NCI-H1694 treated with DMSO at 0.1 percent for 48 hours (cell line): ENCODE data around the gene DUSP2.
"Not testable (repeated sequence)": the region's sequence is repeated elsewhere in the genome, so short reads cannot be mapped to it uniquely, and the experiment has no call there.

Experiments
- DNase-seq: peaks from one replicate; lab custom pipeline; 2025; lab: John Stamatoyannopoulos, UW

DUSP2 gene

GRCh38 chr2:96146881-96147592, 1.8 kb upstream of the DUSP2 start:
- peak; percentile 19 for DNase-seq

- no peak for DNase-seq
Observed at GRCh38 chr2:96146153-96146880, 1.1 kb upstream of the DUSP2 start.

GRCh38 chr2:96145848-96146152, 560 bp upstream of the DUSP2 start:
- no peak for DNase-seq

GRCh38 chr2:96144481-96145035, 682 bp downstream of the DUSP2 start:
- DNase-seq, result no peak

- DNase-seq, result peak; percentile 69
Observed at GRCh38 chr2:96143848-96144480, 1.3 kb downstream of the DUSP2 start.

GRCh38 chr2:96143231-96143847, 1.9 kb downstream of the DUSP2 start:
- no peak for DNase-seq

- no peak for DNase-seq
Observed at GRCh38 chr2:96142217-96143113, 2.8 kb downstream of the DUSP2 start.

- DNase-seq, result not testable (repeated sequence)
Observed at GRCh38 chr2:96141624-96141967, 3.6 kb downstream of the DUSP2 start.

- DNase-seq, result no peak
Observed at GRCh38 chr2:96140941-96141623, 4.2 kb downstream of the DUSP2 start.

GRCh38 chr2:96139181-96139758, 6.0 kb downstream of the DUSP2 start:
- no peak for DNase-seq

- peak; percentile 42 for DNase-seq
Observed at GRCh38 chr2:96138179-96139145, 6.8 kb downstream of the DUSP2 start, which contains the start of gene ASTL. Gene ASTL (minus strand): TSS chr2:96138502. CDS start chr2:96138436, 66 bp downstream.

GRCh38 chr2:96137321-96138178, 7.7 kb downstream of the DUSP2 start:
- no peak for DNase-seq

- DNase-seq, result no peak
Observed at GRCh38 chr2:96136129-96136720, 9.0 kb downstream of the DUSP2 start.

GRCh38 chr2:96135621-96136020, 9.6 kb downstream of the DUSP2 start:
- DNase-seq, result no peak

- no peak for DNase-seq
Observed at GRCh38 chr2:96135171-96135570, 10.1 kb downstream of the DUSP2 start.

- DNase-seq, result no peak
Observed at GRCh38 chr2:96134421-96134820, 10.8 kb downstream of the DUSP2 start.

GRCh38 chr2:96131813-96132745, 13.2 kb downstream of the DUSP2 start:
- no peak for DNase-seq
